SK-N-SH (cell line): Measurements from ENCODE around the gene DEFB125. TPM values are rescaled to one million over a fixed set of nuclear protein-coding genes. Genes with fewer than 3 reads are reported as not detected.
"Not testable (repeated sequence)": the region's sequence is repeated elsewhere in the genome, so short reads cannot be mapped to it uniquely, and the experiment has no call there.

ENCODE experiments used
- CTCF ChIA-PET: fragments of 300-600, 350-600 bp; formaldehyde crosslinking; extraction: SDS; loops from one replicate; lab custom pipeline; 2021; lab: Yijun Ruan, JAX
- POLR2A ChIA-PET: fragments of 350-600 bp; sonication (Branson Sonifier 250); formaldehyde crosslinking; extraction: SDS; loops from one replicate; lab custom pipeline; 2020; ENCODE audit warnings: antibody characterized with exemption, inconsistent platforms; lab: Yijun Ruan, JAX
- DNase-seq: peaks from one replicate; pipeline ENCODE4 v3.0.0; 2012
- H2AFZ ChIP-seq: fragments of 200-600 bp; sonication (generic); 2 replicates; pipeline ENCODE4 v1.8.1; 2016; ENCODE audit warnings: antibody characterized with exemption, mild to moderate bottlenecking, low read depth
- H3F3A ChIP-seq: fragments of 200-600 bp; sonication (generic); replicated peaks from 2 replicates; pipeline ENCODE3; 2016; ENCODE audit warnings: antibody characterized with exemption, mild to moderate bottlenecking; ENCODE audit not compliant: insufficient read depth
- H3K27ac ChIP-seq, 2 experiments: fragments of 200-500 bp in 1 of 2; fragments of 200-600 bp in 1 of 2; sonication (Bioruptor generic) in 1 of 2; sonication (generic), shearing (Covaris generic) in 1 of 2; 2 replicates each; pipeline versions ENCODE4 v1.5.1 to v1.6.1; 2014 to 2016; ENCODE audit warnings: low read depth in 2 of 2, inconsistent platforms in 1 of 2, low read length in 1 of 2, mild to moderate bottlenecking in 1 of 2, mixed read lengths in 1 of 2
- H3K27me3 ChIP-seq: fragments of 200-600 bp; sonication (generic), shearing (Covaris generic); 2 replicates; pipeline ENCODE4 v1.6.1; 2016; ENCODE audit warnings: mixed run types; ENCODE audit not compliant: insufficient read depth
- H3K36me3 ChIP-seq, 2 experiments: fragments of 200-500 bp in 1 of 2; fragments of 200-600 bp in 1 of 2; sonication (Bioruptor generic) in 1 of 2; sonication (generic) in 1 of 2; replicated peaks in 1 of 2; 2 replicates each; pipeline versions ENCODE3 to v1.5.1; 2014 to 2016; ENCODE audit warnings: low read length in 1 of 2, mild to moderate bottlenecking in 1 of 2; ENCODE audit not compliant: insufficient read depth in 2 of 2, control insufficient read depth in 1 of 2
- H3K4me1 ChIP-seq, 2 experiments: fragments of 200-500 bp in 1 of 2; fragments of 200-600 bp in 1 of 2; sonication (Bioruptor generic) in 1 of 2; sonication (generic), shearing (Covaris generic) in 1 of 2; 2 replicates each; pipeline versions ENCODE4 v1.5.1 to v1.6.1; 2014 to 2016; ENCODE audit warnings: low read depth in 1 of 2, low read length in 1 of 2, mixed run types in 1 of 2; ENCODE audit not compliant: insufficient read depth in 2 of 2, control insufficient read depth in 1 of 2
- H3K4me2 ChIP-seq: fragments of 200-600 bp; sonication (generic), shearing (Covaris generic); 2 replicates; pipeline ENCODE4 v1.6.1; 2017; ENCODE audit warnings: mixed run types
- H3K4me3 ChIP-seq, 2 experiments: fragments of 200-500 bp in 1 of 2; fragments of 200-600 bp in 1 of 2; sonication (Bioruptor generic) in 1 of 2; sonication (generic), shearing (Covaris generic) in 1 of 2; 2 replicates each; pipeline versions ENCODE4 v1.5.1 to v1.8.1; 2014 to 2016; ENCODE audit warnings: low read depth in 2 of 2, inconsistent platforms in 1 of 2, low read length in 1 of 2, mild to moderate bottlenecking in 1 of 2, mixed read lengths in 1 of 2, moderate library complexity in 1 of 2
- H3K79me2 ChIP-seq: fragments of 200-600 bp; sonication (generic); 2 replicates; pipeline ENCODE4 v1.8.1; 2017; ENCODE audit warnings: mild to moderate bottlenecking; ENCODE audit not compliant: insufficient read depth
- H3K9ac ChIP-seq: fragments of 200-600 bp; sonication (generic); 2 replicates; pipeline ENCODE4 v1.6.1; 2017; ENCODE audit warnings: mixed run types
- H3K9me2 ChIP-seq: fragments of 200-600 bp; sonication (generic); 2 replicates; pipeline ENCODE4 v1.6.1; 2017; ENCODE audit warnings: mixed run types
- H3K9me3 ChIP-seq: fragments of 200-600 bp; sonication (generic); 2 replicates; pipeline ENCODE4 v1.6.1; 2017; ENCODE audit warnings: mixed run types, mild to moderate bottlenecking, moderate library complexity
- H4K20me1 ChIP-seq: fragments of 200-600 bp; sonication (generic); 2 replicates; pipeline ENCODE4 v1.6.1; 2017; ENCODE audit warnings: mild to moderate bottlenecking, mixed run types; ENCODE audit not compliant: insufficient read depth
- FOXJ3 ChIP-seq: sonication (generic); formaldehyde crosslinking; IDR thresholded peaks from 2 replicates; pipeline ENCODE4 v1.5.1; 2020; ENCODE audit warnings: mild to moderate bottlenecking, missing genetic modification reagents
- FOXM1 ChIP-seq: IDR thresholded peaks from 2 replicates; pipeline ENCODE4 v1.4.0; 2012; ENCODE audit warnings: low read depth, mild to moderate bottlenecking
- GABPA ChIP-seq: IDR thresholded peaks from 2 replicates; pipeline ENCODE4 v1.4.0; 2012; ENCODE audit warnings: low read depth, mild to moderate bottlenecking
- GATA2 ChIP-seq: sonication (generic); formaldehyde crosslinking; IDR thresholded peaks from 2 replicates; pipeline ENCODE4 v1.5.0; 2020; ENCODE audit warnings: mild to moderate bottlenecking, missing genetic modification reagents
- JUND ChIP-seq: IDR thresholded peaks from 2 replicates; pipeline ENCODE4 v1.4.0; 2012
- MXI1 ChIP-seq: IDR thresholded peaks from 2 replicates; pipeline ENCODE4 v1.6.1; 2012; ENCODE audit warnings: mild to moderate bottlenecking, low read depth, low read length, improper control_type of control experiment
- NFIC ChIP-seq: IDR thresholded peaks from 2 replicates; pipeline ENCODE4 v1.4.0; 2012; ENCODE audit warnings: borderline replicate concordance
- NRF1 ChIP-seq: IDR thresholded peaks from 2 replicates; pipeline ENCODE4 v1.6.1; 2012; ENCODE audit warnings: low read depth, mild to moderate bottlenecking, low read length
- RAD21 ChIP-seq: IDR thresholded peaks from 2 replicates; pipeline ENCODE4 v1.6.1; 2012; ENCODE audit warnings: mild to moderate bottlenecking, low read length
- SMC3 ChIP-seq: IDR thresholded peaks from 2 replicates; pipeline ENCODE4 v1.6.1; 2012; ENCODE audit warnings: low read depth, low read length, improper control_type of control experiment
- TAF1 ChIP-seq: IDR thresholded peaks from 2 replicates; pipeline ENCODE4 v1.6.1; 2012; ENCODE audit warnings: low read depth, mild to moderate bottlenecking, low read length, moderate library complexity, borderline replicate concordance
- WGBS: methylation state at CpG from one replicate; pipeline ENCODE4 v1.1.6; 2017; ENCODE audit warnings: low lambda C conversion rate; 5-methylcytosine and 5-hydroxymethylcytosine counted together
- polyA plus RNA-seq, 3 experiments: library from polyadenylated mRNA; depleted of rRNA; stranded (reverse); fragments of >200 nt; gene quantifications; 2 replicates each; pipeline ENCODE4 v1.2.3, GENCODE V29; 2012
- TF ChIP-seq, protein P1 (sequence below): IDR thresholded peaks from 2 replicates; pipeline ENCODE4 v1.6.1; 2012; ENCODE audit warnings: mild to moderate bottlenecking, low read depth, low read length, moderate library complexity
- TF ChIP-seq, protein P2 (sequence below): IDR thresholded peaks from 2 replicates; pipeline ENCODE4 v1.4.0; 2012; ENCODE audit warnings: low read depth, borderline replicate concordance
- TF ChIP-seq, protein P3 (sequence below): fragments of 150-350 bp; IDR thresholded peaks from 2 replicates; pipeline ENCODE4 v1.6.1; 2016; ENCODE audit warnings: mild to moderate bottlenecking, low read depth, low read length

The DEFB125 gene
- polyA plus RNA-seq, 1 of the 3 experiments (the other 2 are of a cell fraction) = not detected

DNA sequence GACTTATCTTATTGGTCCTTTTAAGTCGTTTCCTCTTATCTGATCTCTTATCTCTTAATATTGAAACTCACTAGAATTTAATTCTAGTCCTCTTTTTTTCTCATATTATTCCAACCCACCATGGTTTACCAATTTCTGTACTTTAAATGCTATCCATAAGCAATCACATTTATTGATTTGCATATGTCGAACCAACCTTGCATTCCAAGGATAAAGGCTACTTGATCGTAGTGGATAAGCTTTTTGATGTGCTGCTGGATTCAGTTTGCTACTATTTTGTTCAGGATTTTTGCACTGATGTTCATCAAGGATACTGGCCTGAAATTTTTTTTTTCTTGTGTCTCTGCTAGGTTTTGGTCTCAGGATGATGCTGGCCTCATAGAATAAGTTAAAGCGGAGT, 7.7 kb downstream of the DEFB125 start (continued):
- TF ChIP-seq, protein P1, sequence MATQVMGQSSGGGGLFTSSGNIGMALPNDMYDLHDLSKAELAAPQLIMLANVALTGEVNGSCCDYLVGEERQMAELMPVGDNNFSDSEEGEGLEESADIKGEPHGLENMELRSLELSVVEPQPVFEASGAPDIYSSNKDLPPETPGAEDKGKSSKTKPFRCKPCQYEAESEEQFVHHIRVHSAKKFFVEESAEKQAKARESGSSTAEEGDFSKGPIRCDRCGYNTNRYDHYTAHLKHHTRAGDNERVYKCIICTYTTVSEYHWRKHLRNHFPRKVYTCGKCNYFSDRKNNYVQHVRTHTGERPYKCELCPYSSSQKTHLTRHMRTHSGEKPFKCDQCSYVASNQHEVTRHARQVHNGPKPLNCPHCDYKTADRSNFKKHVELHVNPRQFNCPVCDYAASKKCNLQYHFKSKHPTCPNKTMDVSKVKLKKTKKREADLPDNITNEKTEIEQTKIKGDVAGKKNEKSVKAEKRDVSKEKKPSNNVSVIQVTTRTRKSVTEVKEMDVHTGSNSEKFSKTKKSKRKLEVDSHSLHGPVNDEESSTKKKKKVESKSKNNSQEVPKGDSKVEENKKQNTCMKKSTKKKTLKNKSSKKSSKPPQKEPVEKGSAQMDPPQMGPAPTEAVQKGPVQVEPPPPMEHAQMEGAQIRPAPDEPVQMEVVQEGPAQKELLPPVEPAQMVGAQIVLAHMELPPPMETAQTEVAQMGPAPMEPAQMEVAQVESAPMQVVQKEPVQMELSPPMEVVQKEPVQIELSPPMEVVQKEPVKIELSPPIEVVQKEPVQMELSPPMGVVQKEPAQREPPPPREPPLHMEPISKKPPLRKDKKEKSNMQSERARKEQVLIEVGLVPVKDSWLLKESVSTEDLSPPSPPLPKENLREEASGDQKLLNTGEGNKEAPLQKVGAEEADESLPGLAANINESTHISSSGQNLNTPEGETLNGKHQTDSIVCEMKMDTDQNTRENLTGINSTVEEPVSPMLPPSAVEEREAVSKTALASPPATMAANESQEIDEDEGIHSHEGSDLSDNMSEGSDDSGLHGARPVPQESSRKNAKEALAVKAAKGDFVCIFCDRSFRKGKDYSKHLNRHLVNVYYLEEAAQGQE = no peak
- no peak for TF ChIP-seq SMC3

DNA sequence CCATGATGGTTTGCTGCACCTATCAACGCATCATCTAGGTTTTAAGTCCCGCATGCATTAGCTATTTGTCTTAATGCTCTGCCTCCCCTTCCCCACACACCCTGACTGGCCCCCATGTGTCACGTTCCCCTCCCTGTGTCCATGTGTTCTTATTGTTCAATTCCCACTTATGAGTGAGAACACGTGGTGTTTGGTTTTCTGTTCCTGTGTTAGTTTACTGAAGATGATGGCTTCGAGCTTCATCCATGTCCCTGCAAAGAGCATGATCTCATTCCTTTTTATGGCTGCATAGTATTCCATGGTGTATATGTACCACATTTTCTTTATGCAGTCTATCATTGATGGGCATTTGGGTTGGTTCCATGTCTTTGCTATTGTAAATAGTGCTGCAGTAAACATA, 10.2 kb downstream of the DEFB125 start:
- 15% methylated on average over 5 of the region's 5 CpGs for WGBS
- H3K27me3 ChIP-seq, H3K9me2 ChIP-seq, CTCF ChIA-PET, H3K4me1 ChIP-seq, H3K4me3 ChIP-seq, H3K79me2 ChIP-seq, H3K36me3 ChIP-seq, DNase-seq, POLR2A ChIA-PET, H3K4me2 ChIP-seq, H3K9ac ChIP-seq, H3F3A ChIP-seq, H3K9me3 ChIP-seq, H3K27ac ChIP-seq, H2AFZ ChIP-seq, H4K20me1 ChIP-seq: not testable (repeated sequence)

DNA sequence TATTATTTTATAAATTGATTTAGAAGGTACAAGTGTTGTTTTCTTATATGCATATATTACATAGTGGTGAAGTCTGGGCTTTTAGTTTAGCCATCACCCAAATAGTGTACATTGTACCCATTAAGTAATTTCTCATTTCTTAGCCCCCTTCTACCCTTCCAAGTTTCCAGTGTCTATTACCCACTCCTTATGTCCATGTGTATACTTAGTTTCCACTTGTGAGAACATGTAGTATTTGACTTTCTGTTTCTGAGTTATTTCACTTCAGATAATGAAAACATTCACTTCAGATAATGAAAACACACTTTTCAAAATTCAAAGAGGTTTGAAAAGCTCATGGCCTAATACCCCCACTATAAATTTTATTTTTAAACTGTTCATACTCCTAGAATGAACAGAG, 14.5 kb downstream of the DEFB125 start:
- POLR2A ChIA-PET = no interaction called here
- Histone ChIP-seq H3K79me2 (no peaks in the 10 kb centered on the region), H3K4me2 (no peak overlapping the region), H3K9ac (no peak overlapping the region), H2AFZ (no peak overlapping the region), H4K20me1 (no peaks in the 10 kb centered on the region), H3K4me1 (no peaks in the 10 kb centered on the region), H3K36me3 (no peaks in the 10 kb centered on the region), H3K9me2 (no peaks in the 10 kb centered on the region), H3K27me3 (peaks cover 27% of the 10 kb centered on the region; the same call in 1 of the 2 replicates), H3K9me3 (no peaks in the 10 kb centered on the region), H3K27ac (no peak overlapping the region), H3K4me3 (no peak overlapping the region), H3F3A (no peaks in the 10 kb centered on the region)
- DNase-seq = no peak
- CTCF ChIA-PET = interaction anchor here (1.4 kb wide), 1 partner anchor 16 kb away, joined by 4 read pairs; no protein-coding TSS in a partner anchor
- TF ChIP-seq RAD21 (no peak), MXI1 (no peak), FOXM1 (no peak), NFIC (no peak), TAF1 (no peak), GATA2 (CRISPR knock-in tag) (no peak), GABPA (no peak), NRF1 (no peak), JUND (no peak), FOXJ3 (CRISPR knock-in tag) (no peak)
- TF ChIP-seq, protein P2, sequence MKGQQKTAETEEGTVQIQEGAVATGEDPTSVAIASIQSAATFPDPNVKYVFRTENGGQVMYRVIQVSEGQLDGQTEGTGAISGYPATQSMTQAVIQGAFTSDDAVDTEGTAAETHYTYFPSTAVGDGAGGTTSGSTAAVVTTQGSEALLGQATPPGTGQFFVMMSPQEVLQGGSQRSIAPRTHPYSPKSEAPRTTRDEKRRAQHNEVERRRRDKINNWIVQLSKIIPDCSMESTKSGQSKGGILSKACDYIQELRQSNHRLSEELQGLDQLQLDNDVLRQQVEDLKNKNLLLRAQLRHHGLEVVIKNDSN = no peak
- TF ChIP-seq, protein P1 = no peak
- TF ChIP-seq, protein P3, sequence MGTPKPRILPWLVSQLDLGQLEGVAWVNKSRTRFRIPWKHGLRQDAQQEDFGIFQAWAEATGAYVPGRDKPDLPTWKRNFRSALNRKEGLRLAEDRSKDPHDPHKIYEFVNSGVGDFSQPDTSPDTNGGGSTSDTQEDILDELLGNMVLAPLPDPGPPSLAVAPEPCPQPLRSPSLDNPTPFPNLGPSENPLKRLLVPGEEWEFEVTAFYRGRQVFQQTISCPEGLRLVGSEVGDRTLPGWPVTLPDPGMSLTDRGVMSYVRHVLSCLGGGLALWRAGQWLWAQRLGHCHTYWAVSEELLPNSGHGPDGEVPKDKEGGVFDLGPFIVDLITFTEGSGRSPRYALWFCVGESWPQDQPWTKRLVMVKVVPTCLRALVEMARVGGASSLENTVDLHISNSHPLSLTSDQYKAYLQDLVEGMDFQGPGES = no peak
